GM13977 (cell line): ENCODE data around the gene TTLL9.

Experiments used
- DNase-seq: peaks from one replicate; pipeline ENCODE4 v3.0.0; 2012; ENCODE audit warnings: low spot score
- CTCF ChIP-seq: IDR thresholded peaks from 2 replicates; pipeline ENCODE4 v1.5.1; 2012; ENCODE audit warnings: mild to moderate bottlenecking, control low read depth; ENCODE audit not compliant: insufficient read depth; ENCODE audit errors: extremely low read depth, missing control alignments
- in situ Hi-C: fragments of 300-500 bp; cut with MboI; formaldehyde crosslinking; loops from one replicate; pipeline ENCODE4 v1.12.0; 2022; ENCODE audit warnings: low sequenced_read_pairs, low pct_unique_long_range_greater_than_20kb, mixed read lengths, inconsistent platforms; ENCODE audit not compliant: unreplicated experiment

TTLL9 gene

GRCh38 chr20:31861385-31862156, 8.9 kb upstream of the TTLL9 start:
- in situ Hi-C loops: no loop called here
- TF ChIP-seq CTCF: no peak
- DNase-seq: peak; percentile 97

GRCh38 chr20:31862157-31862470, 8.3 kb upstream of the TTLL9 start:
- in situ Hi-C loops: no loop called here
- DNase-seq: peak; percentile 30

DNA sequence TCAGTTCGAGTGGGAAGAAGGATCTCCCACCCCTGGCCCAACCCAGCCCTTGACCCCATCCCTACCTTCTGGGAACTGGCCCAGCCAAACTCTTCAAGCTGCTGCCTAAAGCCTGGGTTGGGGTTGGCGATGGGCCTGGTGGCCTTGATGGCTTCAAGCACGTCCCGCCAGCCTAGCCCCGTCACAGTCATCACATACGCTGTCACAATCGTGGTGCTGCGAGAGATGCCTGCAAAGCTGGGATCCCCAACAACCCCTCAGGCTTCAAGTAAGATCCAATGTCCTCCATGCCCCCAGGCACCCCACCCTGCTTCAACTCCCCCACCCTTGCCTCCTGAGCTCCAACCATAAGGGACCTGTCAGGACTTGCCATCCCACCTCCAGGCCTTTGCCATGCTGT, 7.9 kb upstream of the TTLL9 start:
- in situ Hi-C loops: no loop called here
- no peak for TF ChIP-seq CTCF
- no peak for DNase-seq

More at GRCh38 chr20:31862157-31862470, 8.3 kb upstream of the TTLL9 start:
- no peak for TF ChIP-seq CTCF

- DNase-seq: no peak
- in situ Hi-C loops: no loop called here
- no peak for TF ChIP-seq CTCF
Measured at GRCh38 chr20:31863296-31864085, 6.9 kb upstream of the TTLL9 start.

DNA sequence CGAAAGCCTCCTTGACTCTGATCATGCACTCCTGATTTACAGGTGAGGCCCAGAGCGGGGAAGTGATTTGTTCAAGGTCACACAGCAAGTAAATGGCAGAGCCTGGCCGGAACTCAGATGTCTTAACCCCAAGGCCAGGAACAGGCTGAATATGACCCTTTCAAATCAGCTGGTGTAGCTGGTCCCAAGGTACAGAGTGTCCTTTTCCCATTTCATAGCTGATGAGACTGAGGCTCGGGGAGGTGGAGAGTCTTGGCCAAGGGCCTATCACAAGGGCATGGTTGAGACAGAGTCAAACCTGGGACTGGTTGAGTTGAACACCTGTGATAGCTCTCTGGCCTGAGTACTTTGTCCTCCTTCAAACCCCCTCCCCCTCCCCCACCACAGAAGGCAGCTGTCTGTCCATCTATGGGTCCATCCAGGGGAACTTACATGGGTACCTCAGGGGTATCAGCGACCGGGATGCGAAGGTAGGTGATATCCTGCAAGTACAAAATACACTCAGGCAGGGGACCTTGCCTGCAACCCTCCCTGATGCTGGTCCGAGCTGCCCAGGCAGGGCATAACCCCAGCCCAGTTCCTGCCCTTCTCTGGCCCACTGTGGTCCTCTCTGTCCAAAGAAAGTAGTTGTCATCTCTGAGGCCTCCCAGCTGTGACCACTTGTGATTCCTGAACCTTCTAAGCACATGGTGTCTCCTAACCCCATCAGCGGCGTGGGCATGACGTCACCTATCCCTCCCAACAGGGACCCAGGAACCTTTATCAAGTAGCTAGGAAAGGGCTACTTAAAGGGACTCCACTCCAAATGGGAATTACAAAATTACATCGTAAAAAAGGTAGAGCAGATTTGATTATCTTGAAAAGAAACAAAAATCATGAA, 5.7 kb upstream of the TTLL9 start:
- TF ChIP-seq CTCF: no peak
- no peak for DNase-seq
- in situ Hi-C loops: no loop called here

GRCh38 chr20:31866221-31866620, 4.2 kb upstream of the TTLL9 start:
- no peak for TF ChIP-seq CTCF
- in situ Hi-C loops: no loop called here
- no peak for DNase-seq
